H1 (cell line): ENCODE results near the gene PLXNB1. TPM values are rescaled to one million over a fixed set of nuclear protein-coding genes. Genes with fewer than 3 reads are reported as not detected.
A peak's percentile ranks its signal among the peaks of the same experiment; 100 is the strongest.

ENCODE experiments used
- CTCF ChIA-PET: fragments of 300-600 bp; sonication (Branson Sonifier 250); formaldehyde crosslinking; loops from one replicate; lab custom pipeline; 2021; ENCODE audit not compliant: partially characterized antibody; lab: Charles Lee
- POLR2A ChIA-PET: fragments of 300-600 bp; sonication (Branson Sonifier 250); formaldehyde crosslinking; loops from one replicate; lab custom pipeline; 2021; ENCODE audit warnings: inconsistent platforms; ENCODE audit not compliant: partially characterized antibody; lab: Charles Lee
- DNase-seq, 2 experiments: peaks; one replicate each; pipeline versions ENCODE4 v3.0.0 to v3.0.0-alpha.2; 2010 to 2022; ENCODE audit warnings: low spot score in 2 of 2, low read depth in 1 of 2, mixed read lengths in 1 of 2
- FAIRE-seq: peaks from 2 replicates; lab custom pipeline; 2011; peaks lifted over from hg19 to GRCh38; lab: Jason Lieb, UNC
- H2AFZ ChIP-seq: 2 replicates; pipeline ENCODE4 v1.8.1; 2012; ENCODE audit warnings: low read length, inconsistent platforms
- H2AK5ac ChIP-seq: 2 replicates; pipeline ENCODE4 v1.6.1; 2013; ENCODE audit warnings: low read depth, low read length
- H2BK120ac ChIP-seq: replicated peaks from 2 replicates; pipeline ENCODE3; 2013; ENCODE audit warnings: low read depth, low read length, inconsistent platforms
- H2BK12ac ChIP-seq: 2 replicates; pipeline ENCODE4 v1.6.1; 2013; ENCODE audit warnings: low read depth, low read length
- H2BK15ac ChIP-seq: 2 replicates; pipeline ENCODE4 v1.6.1; 2013; ENCODE audit warnings: low read length
- H2BK20ac ChIP-seq: 2 replicates; pipeline ENCODE4 v1.6.1; 2013; ENCODE audit warnings: low read length
- H2BK5ac ChIP-seq: 2 replicates; pipeline ENCODE4 v1.6.1; 2013; ENCODE audit warnings: low read depth, low read length
- H3K14ac ChIP-seq: 2 replicates; pipeline ENCODE4 v1.6.1; 2013; ENCODE audit warnings: inconsistent platforms; ENCODE audit not compliant: insufficient read length
- H3K18ac ChIP-seq: 2 replicates; pipeline ENCODE4 v1.6.1; 2013; ENCODE audit warnings: low read length; ENCODE audit errors: extremely low read depth
- H3K23ac ChIP-seq: 2 replicates; pipeline ENCODE4 v1.6.1; 2013; ENCODE audit warnings: inconsistent platforms; ENCODE audit not compliant: insufficient read length
- H3K23me2 ChIP-seq: 2 replicates; pipeline ENCODE4 v1.6.1; 2013; ENCODE audit warnings: low read depth, low read length
- H3K27ac ChIP-seq: 2 replicates; pipeline ENCODE4 v1.6.1; 2011; ENCODE audit warnings: low read depth, low read length, inconsistent platforms
- H3K27me3 ChIP-seq, 4 experiments: replicated peaks in 1 of 4; 1 replicate in 1 of 4; 2 replicates in 3 of 4; pipeline versions ENCODE4 v1.6.1 to v1.8.1; 2011 to 2013; ENCODE audit warnings: low read length in 3 of 4, mild to moderate bottlenecking in 3 of 4, inconsistent platforms in 2 of 4, mixed read lengths in 2 of 4, moderate library complexity in 1 of 4; ENCODE audit not compliant: control insufficient read depth in 3 of 4, insufficient read depth in 3 of 4; ENCODE audit errors: extremely low read depth in 1 of 4
- H3K36me3 ChIP-seq, 4 experiments: 2 replicates each; pipeline versions ENCODE4 v1.6.1 to v1.8.1; 2011 to 2013; ENCODE audit warnings: mild to moderate bottlenecking in 4 of 4, low read length in 3 of 4, moderate library complexity in 2 of 4, control low read depth in 1 of 4, inconsistent platforms in 1 of 4; ENCODE audit not compliant: insufficient read depth in 4 of 4, control insufficient read depth in 2 of 4
- H3K4ac ChIP-seq: replicated peaks from 2 replicates; pipeline ENCODE3; 2013; ENCODE audit warnings: low read length, low read depth, mixed read lengths, inconsistent platforms; ENCODE audit not compliant: insufficient read length
- H3K4me1 ChIP-seq, 4 experiments: replicated peaks in 1 of 4; 1 replicate in 1 of 4; 2 replicates in 3 of 4; pipeline versions ENCODE4 v1.6.1 to v1.8.1; 2011 to 2013; ENCODE audit warnings: low read length in 3 of 4, inconsistent platforms in 2 of 4, mixed read lengths in 1 of 4; ENCODE audit not compliant: insufficient read depth in 4 of 4, control insufficient read depth in 3 of 4
- H3K4me2 ChIP-seq, 2 experiments: 2 replicates each; pipeline versions ENCODE4 v1.6.1 to v1.8.1; 2011 to 2013; ENCODE audit warnings: low read depth in 2 of 2, low read length in 2 of 2, control low read depth in 1 of 2, inconsistent platforms in 1 of 2, mild to moderate bottlenecking in 1 of 2; ENCODE audit not compliant: insufficient read depth in 1 of 2
- H3K4me3 ChIP-seq, 4 experiments: fragments of 200-600, 300-600 bp in 1 of 4; sonication (generic), shearing (Covaris generic), sonication (Bioruptor Twin) in 1 of 4; 2 replicates each; pipeline versions ENCODE4 v1.5.1 to v1.8.1; 2011 to 2016; ENCODE audit warnings: low read length in 4 of 4, low read depth in 3 of 4, control low read depth in 2 of 4, inconsistent platforms in 2 of 4, mild to moderate bottlenecking in 2 of 4, mixed read lengths in 1 of 4, moderate library complexity in 1 of 4; ENCODE audit not compliant: insufficient read depth in 2 of 4; ENCODE audit errors: extremely low read depth in 1 of 4
- H3K56ac ChIP-seq: replicated peaks from 2 replicates; pipeline ENCODE3; 2013; ENCODE audit warnings: low read depth, mild to moderate bottlenecking, mixed read lengths, low read length, inconsistent platforms; ENCODE audit not compliant: insufficient read length
- H3K79me1 ChIP-seq: 2 replicates; pipeline ENCODE4 v1.6.1; 2013; ENCODE audit warnings: low read depth, low read length, control low read depth
- H3K79me2 ChIP-seq, 2 experiments: 2 replicates each; pipeline versions ENCODE4 v1.6.1 to v1.8.1; 2012 to 2013; ENCODE audit warnings: low read length in 2 of 2, mild to moderate bottlenecking in 2 of 2, inconsistent platforms in 1 of 2; ENCODE audit not compliant: insufficient read depth in 2 of 2, control insufficient read depth in 1 of 2
- H3K9ac ChIP-seq, 4 experiments: replicated peaks in 1 of 4; 1 replicate in 1 of 4; 2 replicates in 3 of 4; pipeline versions ENCODE4 v1.6.1 to v1.8.1; 2011 to 2013; ENCODE audit warnings: low read depth in 3 of 4, low read length in 3 of 4, control low read depth in 2 of 4, mild to moderate bottlenecking in 2 of 4, moderate library complexity in 2 of 4, inconsistent platforms in 1 of 4; ENCODE audit errors: extremely low read depth in 1 of 4
- H3K9me3 ChIP-seq, 2 experiments: 2 replicates each; pipeline versions ENCODE4 v1.6.1 to v1.8.1; 2012 to 2013; ENCODE audit warnings: mild to moderate bottlenecking in 2 of 2, moderate library complexity in 2 of 2, control low read depth in 1 of 2, inconsistent platforms in 1 of 2, low read depth in 1 of 2, low read length in 1 of 2, mixed read lengths in 1 of 2; ENCODE audit not compliant: insufficient read depth in 2 of 2
- H4K20me1 ChIP-seq, 2 experiments: replicated peaks in 1 of 2; 2 replicates each; pipeline versions ENCODE3 to v1.8.1; 2011 to 2013; ENCODE audit warnings: inconsistent platforms in 2 of 2, low read length in 2 of 2, mild to moderate bottlenecking in 1 of 2; ENCODE audit not compliant: insufficient read depth in 2 of 2, control insufficient read depth in 1 of 2
- H4K5ac ChIP-seq: 2 replicates; pipeline ENCODE4 v1.6.1; 2013; ENCODE audit warnings: low read length, low read depth, mixed read lengths, inconsistent platforms; ENCODE audit not compliant: insufficient read length
- H4K8ac ChIP-seq: 2 replicates; pipeline ENCODE4 v1.8.0; 2013; ENCODE audit warnings: mild to moderate bottlenecking, moderate library complexity, low read length, inconsistent platforms; ENCODE audit not compliant: insufficient read depth; ENCODE audit errors: extremely low read depth
- H4K91ac ChIP-seq: replicated peaks from 2 replicates; pipeline ENCODE3; 2013; ENCODE audit warnings: low read length, mixed read lengths, inconsistent platforms; ENCODE audit not compliant: insufficient read length
- BCL11A ChIP-seq, 2 experiments: IDR thresholded peaks; one replicate each; pipeline ENCODE4 v1.6.1; 2011; ENCODE audit warnings: low read depth in 2 of 2, low read length in 2 of 2, mild to moderate bottlenecking in 2 of 2
- CEBPB ChIP-seq: IDR thresholded peaks from 2 replicates; pipeline ENCODE4 v1.6.1; 2012; ENCODE audit warnings: low read depth, low read length
- CHD2 ChIP-seq: IDR thresholded peaks from 2 replicates; pipeline ENCODE4 v1.6.1; 2012; ENCODE audit warnings: low read length, improper control_type of control experiment
- CREB1 ChIP-seq: IDR thresholded peaks from 2 replicates; pipeline ENCODE4 v1.6.1; 2012; ENCODE audit warnings: inconsistent platforms
- EGR1 ChIP-seq: IDR thresholded peaks from 2 replicates; pipeline ENCODE4 v1.6.1; 2011; ENCODE audit warnings: low read depth, low read length, borderline replicate concordance
- KDM4A ChIP-seq: IDR thresholded peaks from one replicate; pipeline ENCODE4 v1.7.1; 2012; ENCODE audit warnings: low read depth, mild to moderate bottlenecking, moderate library complexity, low read length, inconsistent platforms; ENCODE audit not compliant: severe bottlenecking
- MAFK ChIP-seq: IDR thresholded peaks from 2 replicates; pipeline ENCODE4 v1.6.1; 2012; ENCODE audit warnings: low read depth, mild to moderate bottlenecking, improper control_type of control experiment, low read length
- POU5F1 ChIP-seq: IDR thresholded peaks from 2 replicates; pipeline ENCODE4 v1.6.1; 2011; ENCODE audit warnings: low read depth, mild to moderate bottlenecking, low read length, moderate library complexity
- RNF2 ChIP-seq: fragments of 200-900, 300-1000 bp; sonication (generic); IDR thresholded peaks from 2 replicates; pipeline ENCODE4 v1.7.1; 2016; ENCODE audit warnings: borderline replicate concordance, low read depth, mild to moderate bottlenecking, antibody characterized with exemption, low read length; ENCODE audit not compliant: poor library complexity, severe bottlenecking; ENCODE audit errors: missing control alignments
- SIN3A ChIP-seq, 2 experiments: IDR thresholded peaks in 1 of 2; conservative IDR thresholded peaks in 1 of 2; 2 replicates each; pipeline ENCODE4 v1.6.1; 2011 to 2012; ENCODE audit warnings: low read length in 2 of 2, improper control_type of control experiment in 1 of 2, low read depth in 1 of 2, mild to moderate bottlenecking in 1 of 2
- SUZ12 ChIP-seq: fragments of 200-600 bp; sonication (generic); IDR thresholded peaks from 2 replicates; pipeline ENCODE4 v1.6.1; 2012; ENCODE audit warnings: mild to moderate bottlenecking, inconsistent platforms, low read length, moderate library complexity, mixed read lengths
- TAF1 ChIP-seq: IDR thresholded peaks from 2 replicates; pipeline ENCODE4 v1.6.1; 2011; ENCODE audit warnings: mild to moderate bottlenecking, low read depth, low read length
- WGBS, 2 experiments: shearing (Covaris generic) in 1 of 2; methylation state at CpG; one replicate each; pipeline versions ENCODE4 v1.1.6 to v1.1.7; 2013 to 2015; ENCODE audit warnings: low lambda C conversion rate in 2 of 2, mixed read lengths in 2 of 2, inconsistent platforms in 1 of 2, low coverage in 1 of 2, missing lambda C conversion rate in 1 of 2; ENCODE audit not compliant: insufficient replicate concordance in 2 of 2, insufficient coverage in 1 of 2, insufficient read length in 1 of 2; ENCODE audit errors: extremely low coverage in 1 of 2, missing lambda C conversion rate in 1 of 2; 5-methylcytosine and 5-hydroxymethylcytosine counted together
- polyA plus RNA-seq, 7 experiments: library from polyadenylated mRNA; depleted of rRNA in 3 of 7; stranded (reverse) in 5 of 7; unstranded in 2 of 7; fragments of >200 nt in 5 of 7; fragments of 200-250 nt in 2 of 7; gene quantifications; 1 replicate in 5 of 7; 2 replicates in 1 of 7; 4 replicates in 1 of 7; pipeline versions ENCODE4 v1.2.1 to v1.2.3, GENCODE V29; 2011 to 2013; ENCODE audit warnings: missing spikeins in 2 of 7, mixed read lengths in 2 of 7
- total RNA-seq: library from RNA; stranded (reverse); fragmentation: NEBNext Ultra II Directional; extraction: Animal tissue kit (Norgen Biotek cat#: 25700); gene quantifications from 2 replicates; pipeline ENCODE4 v1.2.1, GENCODE V29; 2021

The PLXNB1 gene
- total and polyA plus RNA-seq, 2 of the 8 experiments (the other 6 are each of a cell fraction or from before 2014, with no cell fraction given), result 109 to 114 TPM

DNA sequence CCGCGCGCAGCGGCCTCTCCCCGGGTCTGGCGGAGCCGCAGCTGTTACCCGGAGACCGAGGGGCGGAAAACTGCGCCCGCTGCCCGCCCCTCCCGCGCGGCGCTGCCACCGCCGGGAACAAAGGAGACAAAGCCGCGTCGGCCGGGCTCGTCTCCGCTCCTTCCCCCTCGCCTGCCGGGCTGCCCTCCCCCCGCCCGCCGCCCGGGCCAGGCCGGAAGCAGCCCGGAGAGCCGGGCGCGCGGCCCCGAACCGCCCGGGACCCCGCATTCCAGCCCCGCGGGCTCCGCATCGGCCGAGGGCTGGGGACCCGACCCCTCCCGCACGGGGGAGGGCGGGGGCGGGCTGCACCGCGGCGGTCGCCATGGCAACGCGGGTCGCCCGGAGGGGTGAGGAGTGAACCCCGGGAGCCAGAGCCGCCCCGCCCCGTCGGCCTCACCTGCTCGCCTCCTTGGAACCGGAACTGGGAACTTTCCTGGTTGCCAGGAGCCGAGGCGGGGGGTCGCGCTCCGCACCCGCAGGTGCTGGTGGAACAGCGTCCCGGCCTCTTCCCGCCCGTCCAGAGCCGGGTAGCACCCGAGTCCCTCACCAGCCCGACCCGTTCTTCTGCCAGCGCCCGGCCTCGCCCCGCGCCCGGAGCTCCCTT is 448 bp downstream of the PLXNB1 start:
- no peak overlapping the region for H3K4ac ChIP-seq
- peak overlapping the region; percentile 74 to 77 for H3K4me2 ChIP-seq
- DNase-seq, result peak in 1 of 2 experiments; percentile 90
- peaks cover 31% of the 10 kb centered on the region for H3K79me1 ChIP-seq
- H3K9ac ChIP-seq, result peak overlapping the region; percentile 49 to 98 (median 94)
- peaks cover 13% of the 10 kb centered on the region for H3K23me2 ChIP-seq
- H2AK5ac ChIP-seq, result no peak overlapping the region
- no peaks in the 10 kb centered on the region for H3K9me3 ChIP-seq
- POLR2A ChIA-PET, result interaction anchor here (0.7 to 31.5 kb wide), 25 partner anchors 8 to 270 kb away, joined by 3 to 650 read pairs (median 5); partner anchors contain the start of genes ATRIP, CCDC51, FBXW12 and TMA7
- H2BK15ac ChIP-seq, result no peak overlapping the region
- no peak overlapping the region for H2AFZ ChIP-seq
- WGBS, 2 experiments, result 1% methylated on average over 10 of the region's 86 CpGs; no CpG with 5 or more reads in 1 of the 2 experiments
- no peak overlapping the region; the same call in 1 of the 2 replicates for H4K8ac ChIP-seq
- peak overlapping the region; percentile 83 for H3K18ac ChIP-seq
- H3K4me3 ChIP-seq, result peak overlapping the region; percentile 66 to 85 (median 76)
- peak overlapping the region; percentile 94 for H3K27ac ChIP-seq
- H3K27me3 ChIP-seq, result no peaks in the 10 kb centered on the region
- no peak overlapping the region for H2BK120ac ChIP-seq
- no peak overlapping the region for H3K14ac ChIP-seq
- H3K23ac ChIP-seq, result no peak overlapping the region
- H2BK12ac ChIP-seq, result 0 out of 2 replicates have a peak overlapping the region, but pooled peaks have one; percentile 9
- peak overlapping the region; percentile 74 for H3K56ac ChIP-seq
- H3K4me1 ChIP-seq, result peaks cover 7 to 37% (median 22%) of the 10 kb centered on the region in 4 experiments
- FAIRE-seq, result no peak
- H3K36me3 ChIP-seq, result peaks cover 4 to 23% (median 12%) of the 10 kb centered on the region in 4 experiments; a peak in 7 of 8 replicates
- CTCF ChIA-PET, result interaction anchor here (1.0 to 5.4 kb wide), 4 partner anchors 15 to 29 kb away, joined by 5 to 34 read pairs (median 11); no protein-coding TSS in a partner anchor
- peak overlapping the region; percentile 71 for H4K5ac ChIP-seq
- H4K91ac ChIP-seq, result peak overlapping the region; percentile 71
- H2BK20ac ChIP-seq, result no peak overlapping the region
- H3K79me2 ChIP-seq, result peaks cover 30 to 56% of the 10 kb centered on the region in 2 experiments
- H2BK5ac ChIP-seq, result peak overlapping the region; percentile 91
- peaks cover 4 to 19% of the 10 kb centered on the region in 2 experiments for H4K20me1 ChIP-seq
- TF ChIP-seq MAFK (no peak), SUZ12 (no peak), BCL11A (IDR thresholded peaks at IDR 0.05; ENCODE audit: low read depth in 2 of 2, low read length in 2 of 2) (no peak), CEBPB (no peak), POU5F1 (no peak), SIN3A (conservative IDR thresholded peaks at IDR 0.05 in 1 of 2, IDR thresholded peaks at IDR 0.05 in 1 of 2; ENCODE audit: low read depth in 1 of 2, low read length in 2 of 2) (peak; percentile 43 to 71; a peak in 2 of 4 replicates), CHD2 (no peak), TAF1 (0 out of 2 replicates have a peak, but pooled peaks have one; percentile 37), CREB1 (no peak), EGR1 (peak; percentile 96), RNF2 (no peak), KDM4A (peak; percentile 41)
